ENCODE data around the gene CBFB.
"Not testable (repeated sequence)": the region's sequence is repeated elsewhere in the genome, so short reads cannot be mapped to it uniquely, and the experiment has no call there.

DNA sequence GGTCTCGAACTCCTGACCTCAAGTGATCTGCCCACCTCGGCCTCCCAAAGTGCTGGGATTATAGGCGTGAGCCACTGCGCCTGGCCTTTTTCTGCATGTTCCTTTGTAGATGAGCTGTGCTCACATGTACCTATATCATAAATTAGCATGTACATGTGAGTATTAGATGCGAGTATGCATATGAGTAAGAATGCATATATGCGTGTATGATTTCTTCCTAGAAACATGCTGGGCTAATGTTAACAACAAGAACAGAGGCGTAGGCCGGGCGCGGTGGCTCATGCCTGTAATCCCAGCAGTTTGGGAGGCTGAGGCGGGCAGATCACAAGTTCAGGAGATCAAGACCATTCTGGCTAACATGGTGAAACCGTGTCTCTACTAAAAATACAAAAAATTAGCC is 35.4 kb upstream of the CBFB start:
- TF ChIP-seq, protein P1, sequence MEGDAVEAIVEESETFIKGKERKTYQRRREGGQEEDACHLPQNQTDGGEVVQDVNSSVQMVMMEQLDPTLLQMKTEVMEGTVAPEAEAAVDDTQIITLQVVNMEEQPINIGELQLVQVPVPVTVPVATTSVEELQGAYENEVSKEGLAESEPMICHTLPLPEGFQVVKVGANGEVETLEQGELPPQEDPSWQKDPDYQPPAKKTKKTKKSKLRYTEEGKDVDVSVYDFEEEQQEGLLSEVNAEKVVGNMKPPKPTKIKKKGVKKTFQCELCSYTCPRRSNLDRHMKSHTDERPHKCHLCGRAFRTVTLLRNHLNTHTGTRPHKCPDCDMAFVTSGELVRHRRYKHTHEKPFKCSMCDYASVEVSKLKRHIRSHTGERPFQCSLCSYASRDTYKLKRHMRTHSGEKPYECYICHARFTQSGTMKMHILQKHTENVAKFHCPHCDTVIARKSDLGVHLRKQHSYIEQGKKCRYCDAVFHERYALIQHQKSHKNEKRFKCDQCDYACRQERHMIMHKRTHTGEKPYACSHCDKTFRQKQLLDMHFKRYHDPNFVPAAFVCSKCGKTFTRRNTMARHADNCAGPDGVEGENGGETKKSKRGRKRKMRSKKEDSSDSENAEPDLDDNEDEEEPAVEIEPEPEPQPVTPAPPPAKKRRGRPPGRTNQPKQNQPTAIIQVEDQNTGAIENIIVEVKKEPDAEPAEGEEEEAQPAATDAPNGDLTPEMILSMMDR (conservative IDR thresholded peaks at IDR 0.05): not testable (repeated sequence)
- not testable (repeated sequence) for TF ChIP-seq ZFX (IDR thresholded peaks at IDR 0.05)

Data from C4-2B (cell line).